OCI-LY3 (cell line): ENCODE results near the gene CDK19.

Experiments used
- H2AFZ ChIP-seq: fragments of 200-600, 300-600 bp; shearing (Covaris generic); 2 replicates; pipeline ENCODE4 v1.6.0; 2014; ENCODE audit warnings: antibody characterized with exemption, low read depth, low read length
- H3K27ac ChIP-seq: fragments of 200-600, 300-600 bp; sonication (generic); 2 replicates; pipeline ENCODE4 v1.5.1; 2014; ENCODE audit warnings: mild to moderate bottlenecking, low read length, moderate library complexity, mixed read lengths
- H3K27me3 ChIP-seq: fragments of 200-600, 300-600 bp; sonication (generic); 2 replicates; pipeline ENCODE4 v1.6.1; 2014; ENCODE audit warnings: low read depth, low read length, mixed read lengths
- H3K36me3 ChIP-seq: fragments of 200-600, 300-600 bp; sonication (generic); replicated peaks from 2 replicates; pipeline ENCODE3; 2014; ENCODE audit warnings: low read depth, low read length, mixed read lengths
- H3K4me1 ChIP-seq: fragments of 300-600, 200-600 bp; sonication (generic); 2 replicates; pipeline ENCODE4 v1.6.1; 2014; ENCODE audit warnings: low read length, mixed read lengths
- H3K4me2 ChIP-seq: fragments of 200-600, 300-600 bp; sonication (generic); 2 replicates; pipeline ENCODE4 v1.6.1; 2014; ENCODE audit warnings: low read length, mixed read lengths
- H3K4me3 ChIP-seq: fragments of 300-600, 200-600 bp; sonication (generic); 2 replicates; pipeline ENCODE4 v1.5.1; 2014; ENCODE audit warnings: antibody characterized with exemption, mild to moderate bottlenecking, low read length, moderate library complexity
- H3K79me2 ChIP-seq: fragments of 300-600, 200-600 bp; shearing (Covaris generic); 2 replicates; pipeline ENCODE4 v1.6.1; 2014; ENCODE audit warnings: mild to moderate bottlenecking, low read length, mixed read lengths
- H3K9ac ChIP-seq: fragments of 300-600, 200-600 bp; shearing (Covaris generic); 2 replicates; pipeline ENCODE4 v1.6.0; 2014; ENCODE audit warnings: mild to moderate bottlenecking, low read length, moderate library complexity
- H3K9me3 ChIP-seq: fragments of 200-600, 300-600 bp; shearing (Covaris generic); 2 replicates; pipeline ENCODE4 v1.6.1; 2014; ENCODE audit warnings: low read length, mixed read lengths; ENCODE audit not compliant: insufficient read depth
- H4K20me1 ChIP-seq: fragments of 200-600, 300-600 bp; sonication (generic); 2 replicates; pipeline ENCODE4 v1.6.1; 2016; ENCODE audit warnings: low read length, mixed read lengths; ENCODE audit not compliant: insufficient read depth
- CTCF ChIP-seq: fragments of 200-600, 300-600 bp; sonication (generic); IDR thresholded peaks from 2 replicates; pipeline ENCODE4 v1.5.1; 2014; ENCODE audit warnings: antibody characterized with exemption, low read length, low read depth
- EZH2phosphoT487 ChIP-seq: fragments of 200-600 bp; shearing (Covaris generic); IDR thresholded peaks from 2 replicates; pipeline ENCODE4 v1.6.1; 2018; ENCODE audit warnings: antibody characterized with exemption, mixed run types, low read depth

The CDK19 gene

DNA sequence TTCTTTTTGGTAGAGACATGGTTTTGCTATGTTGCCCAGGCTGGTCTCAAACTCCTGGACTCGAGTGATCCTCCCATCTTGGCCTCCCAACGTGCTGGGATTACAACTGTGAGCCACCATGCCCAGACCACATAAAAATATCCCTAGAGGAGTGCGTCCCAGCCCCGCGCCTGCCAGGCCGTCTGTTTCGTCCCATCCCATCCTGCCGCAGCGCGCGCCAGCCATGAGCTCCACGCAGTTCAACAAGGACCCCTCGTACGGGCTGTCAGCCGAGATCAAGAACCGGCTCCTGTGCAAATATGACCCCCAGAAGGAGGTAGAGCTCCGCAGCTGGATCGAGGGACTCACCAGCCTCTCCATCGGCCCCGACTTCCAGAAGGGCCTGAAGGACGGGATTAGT, 42.7 kb upstream of the CDK19 start:
- no peak overlapping the region for H3K4me3 ChIP-seq
- TF ChIP-seq CTCF, result no peak
- no peak for TF ChIP-seq EZH2phosphoT487
- no peaks in the 10 kb centered on the region for H3K36me3 ChIP-seq

GRCh38 chr6:110856296-110856695, 41.0 kb upstream of the CDK19 start:
- Histone ChIP-seq H3K4me1 (no peaks in the 10 kb centered on the region), H3K4me3 (no peak overlapping the region), H3K9me3 (no peaks in the 10 kb centered on the region), H3K9ac (no peak overlapping the region), H3K36me3 (no peaks in the 10 kb centered on the region), H3K27ac (no peak overlapping the region), H3K4me2 (no peak overlapping the region), H4K20me1 (no peaks in the 10 kb centered on the region), H2AFZ (no peak overlapping the region), H3K79me2 (no peaks in the 10 kb centered on the region), H3K27me3 (no peaks in the 10 kb centered on the region)
- no peak for TF ChIP-seq EZH2phosphoT487
- TF ChIP-seq CTCF, result no peak

More for the DNA sequence above, 42.7 kb upstream of the CDK19 start:
- no peaks in the 10 kb centered on the region for H3K4me1 ChIP-seq
- no peak overlapping the region for H2AFZ ChIP-seq
- no peaks in the 10 kb centered on the region for H3K27me3 ChIP-seq
- no peaks in the 10 kb centered on the region for H3K79me2 ChIP-seq
- H3K4me2 ChIP-seq, result no peak overlapping the region
- no peak overlapping the region for H3K27ac ChIP-seq
- H4K20me1 ChIP-seq, result no peaks in the 10 kb centered on the region
- no peak overlapping the region for H3K9ac ChIP-seq
- no peaks in the 10 kb centered on the region for H3K9me3 ChIP-seq

DNA sequence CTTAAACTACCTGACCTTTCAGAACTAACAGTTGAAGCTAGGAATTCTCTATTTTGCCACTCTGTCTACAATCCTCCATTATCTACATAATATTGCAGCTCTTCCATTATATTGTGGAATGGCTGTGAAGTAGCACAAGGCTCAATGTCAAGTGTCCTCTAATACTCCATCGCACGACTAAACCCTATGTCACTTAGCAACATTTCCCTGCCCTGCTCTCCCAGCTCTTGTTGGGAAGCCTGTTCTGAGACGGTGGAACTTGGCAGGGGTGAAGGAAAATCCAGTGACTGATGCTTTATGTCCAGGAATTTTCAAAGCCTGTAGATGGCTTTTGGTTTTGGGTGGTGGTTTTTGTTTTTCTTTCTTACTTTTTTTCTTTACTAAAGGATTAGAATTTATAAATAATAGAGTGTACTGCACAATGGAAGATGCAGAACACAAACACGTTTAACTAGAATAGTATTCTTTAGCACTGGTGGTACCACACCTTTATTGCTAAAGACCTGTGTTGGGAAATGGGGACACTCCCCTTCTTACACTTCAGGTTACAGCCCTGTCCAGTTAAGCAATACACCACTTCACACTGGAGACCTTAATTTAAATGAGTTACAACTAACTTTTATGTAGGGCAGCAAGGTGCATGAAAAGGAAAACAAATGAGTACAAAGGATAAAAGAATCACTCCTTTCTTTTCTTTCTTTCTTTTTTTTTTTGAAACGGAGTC, 38.6 kb upstream of the CDK19 start:
- no peak overlapping the region for H3K27ac ChIP-seq
- no peaks in the 10 kb centered on the region for H3K4me1 ChIP-seq
- no peak overlapping the region for H3K9ac ChIP-seq
- no peak overlapping the region for H2AFZ ChIP-seq
- no peaks in the 10 kb centered on the region for H4K20me1 ChIP-seq
- H3K79me2 ChIP-seq, result no peaks in the 10 kb centered on the region
- H3K9me3 ChIP-seq, result no peaks in the 10 kb centered on the region
- TF ChIP-seq CTCF, result no peak
- no peak for TF ChIP-seq EZH2phosphoT487
- H3K27me3 ChIP-seq, result 0 out of 2 replicates have a peak, but pooled peaks cover 4% of the 10 kb centered on the region
- no peak overlapping the region for H3K4me3 ChIP-seq
- H3K4me2 ChIP-seq, result no peak overlapping the region
- no peaks in the 10 kb centered on the region for H3K36me3 ChIP-seq

GRCh38 chr6:110852773-110853172, 37.5 kb upstream of the CDK19 start:
- TF ChIP-seq EZH2phosphoT487 (no peak), CTCF (no peak)

More at GRCh38 chr6:110852773-110853172, 37.5 kb upstream of the CDK19 start:
- no peak overlapping the region for H3K4me3 ChIP-seq
- 0 out of 2 replicates have a peak, but pooled peaks cover 4% of the 10 kb centered on the region for H3K27me3 ChIP-seq
- no peak overlapping the region for H3K9ac ChIP-seq
- no peaks in the 10 kb centered on the region for H3K79me2 ChIP-seq
- no peak overlapping the region for H3K27ac ChIP-seq
- no peaks in the 10 kb centered on the region for H3K36me3 ChIP-seq
- no peak overlapping the region for H3K4me2 ChIP-seq
- H2AFZ ChIP-seq, result no peak overlapping the region
- H3K4me1 ChIP-seq, result no peaks in the 10 kb centered on the region
- no peaks in the 10 kb centered on the region for H4K20me1 ChIP-seq
- H3K9me3 ChIP-seq, result no peaks in the 10 kb centered on the region
